Vagina (tissue), 2 donors: ENCODE data around the gene TLCD5.

Source experiments
- CTCF ChIP-seq, 3 experiments: fragments of 450-650 bp in 2 of 3; fragments of 200-600 bp in 1 of 3; sonication (generic) in 1 of 3; IDR thresholded peaks; one replicate each; pipeline ENCODE4 v1.5.1; 2017 to 2019; ENCODE audit warnings: antibody characterized with exemption in 3 of 3, mild to moderate bottlenecking in 2 of 3, moderate library complexity in 2 of 3
- POLR2A ChIP-seq, 2 donors: fragments of 450-650 bp; IDR thresholded peaks; one replicate each; pipeline ENCODE4 v1.6.1; 2017; ENCODE audit warnings: antibody characterized with exemption in 2 of 2, mild to moderate bottlenecking in 2 of 2, moderate library complexity in 2 of 2
- POLR2AphosphoS5 ChIP-seq, 2 donors: sonication (generic); formaldehyde crosslinking; IDR thresholded peaks; one replicate each; pipeline ENCODE4 v1.9.0; 2017; ENCODE audit warnings: antibody characterized with exemption in 2 of 2, mild to moderate bottlenecking in 2 of 2, low read depth in 1 of 2; ENCODE audit not compliant: insufficient read depth in 1 of 2

- TF ChIP-seq CTCF (IDR thresholded peaks at IDR 0.05) (no peak), POLR2AphosphoS5 (IDR thresholded peaks at IDR 0.05; ENCODE audit: insufficient read depth in 1 of 2, low read depth in 1 of 2) (no peak), POLR2A (IDR thresholded peaks at IDR 0.05) (no peak)
Measured at GRCh38 chr11:120344302-120345004, 19.4 kb downstream of the TLCD5 start.
